ENCODE data around the gene SNED1.

DNA sequence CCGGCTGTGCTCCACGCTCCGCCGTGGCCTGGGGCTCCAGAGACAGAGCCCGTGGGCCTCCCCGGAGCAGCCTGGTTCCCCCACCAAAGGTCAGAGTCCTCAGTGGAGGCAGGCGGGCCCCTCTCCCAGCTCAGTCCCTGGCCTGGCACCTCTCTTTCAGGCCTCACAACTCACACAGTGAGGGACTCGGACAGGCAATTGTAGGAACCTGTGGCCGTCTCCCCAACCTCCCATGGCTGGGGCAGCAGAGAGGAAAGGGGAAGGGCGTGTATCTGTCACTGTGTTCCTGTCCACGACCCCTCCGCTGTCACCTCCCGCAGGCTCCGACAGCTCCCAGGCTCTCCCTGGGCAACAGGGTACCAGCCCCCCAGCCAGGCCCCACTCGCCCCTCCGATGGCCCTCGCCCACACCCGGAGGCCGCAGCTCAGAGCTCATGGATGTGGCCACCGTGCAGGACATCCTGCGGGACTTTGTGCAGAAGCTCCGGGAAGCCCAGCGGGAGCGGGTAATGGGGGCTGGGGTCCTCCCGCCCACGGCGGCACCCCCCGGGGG, 32.4 kb upstream of the SNED1 start:
- TF ChIP-seq, protein P1, sequence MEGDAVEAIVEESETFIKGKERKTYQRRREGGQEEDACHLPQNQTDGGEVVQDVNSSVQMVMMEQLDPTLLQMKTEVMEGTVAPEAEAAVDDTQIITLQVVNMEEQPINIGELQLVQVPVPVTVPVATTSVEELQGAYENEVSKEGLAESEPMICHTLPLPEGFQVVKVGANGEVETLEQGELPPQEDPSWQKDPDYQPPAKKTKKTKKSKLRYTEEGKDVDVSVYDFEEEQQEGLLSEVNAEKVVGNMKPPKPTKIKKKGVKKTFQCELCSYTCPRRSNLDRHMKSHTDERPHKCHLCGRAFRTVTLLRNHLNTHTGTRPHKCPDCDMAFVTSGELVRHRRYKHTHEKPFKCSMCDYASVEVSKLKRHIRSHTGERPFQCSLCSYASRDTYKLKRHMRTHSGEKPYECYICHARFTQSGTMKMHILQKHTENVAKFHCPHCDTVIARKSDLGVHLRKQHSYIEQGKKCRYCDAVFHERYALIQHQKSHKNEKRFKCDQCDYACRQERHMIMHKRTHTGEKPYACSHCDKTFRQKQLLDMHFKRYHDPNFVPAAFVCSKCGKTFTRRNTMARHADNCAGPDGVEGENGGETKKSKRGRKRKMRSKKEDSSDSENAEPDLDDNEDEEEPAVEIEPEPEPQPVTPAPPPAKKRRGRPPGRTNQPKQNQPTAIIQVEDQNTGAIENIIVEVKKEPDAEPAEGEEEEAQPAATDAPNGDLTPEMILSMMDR (conservative IDR thresholded peaks at IDR 0.05 in 1 of 2, IDR thresholded peaks at IDR 0.05 in 1 of 2; ENCODE audit: extremely low read depth in 1 of 2, insufficient read depth in 1 of 2, low read depth in 1 of 2, low read length in 2 of 2), result no peak
- no peak for TF ChIP-seq EZH2 (IDR thresholded peaks at IDR 0.05; ENCODE audit: borderline replicate concordance, low read length)

Measured in mammary epithelial cell (primary cell).